Erythroblast (primary cell): ENCODE data around the gene UPK3A.

Source experiments
- DNase-seq, 2 experiments: peaks; one replicate each; lab custom pipeline; 2025; lab: John Stamatoyannopoulos, UW
- GATA1 ChIP-seq: IDR thresholded peaks from 2 replicates; pipeline ENCODE4 v1.6.1; 2011; ENCODE audit warnings: low read depth, mild to moderate bottlenecking, control low read depth, low read length, moderate library complexity
- POLR2A ChIP-seq: IDR thresholded peaks from 2 replicates; pipeline ENCODE4 v1.6.1; 2011; ENCODE audit warnings: mild to moderate bottlenecking, low read length

UPK3A gene

GRCh38 chr22:45329530-45329936 lies 44.8 kb downstream of the UPK3A start:
- DNase-seq = peak in 1 of 2 experiments; percentile 14
- TF ChIP-seq GATA1 = no peak

GRCh38 chr22:45330548-45330947 lies 45.8 kb downstream of the UPK3A start:
- no peak for DNase-seq
- no peak for TF ChIP-seq GATA1
- TF ChIP-seq POLR2A = no peak

- no peak for TF ChIP-seq GATA1
- TF ChIP-seq POLR2A = no peak
- no peak for DNase-seq
Measured at GRCh38 chr22:45331486-45331885, 46.7 kb downstream of the UPK3A start.

- DNase-seq = no peak
- TF ChIP-seq GATA1 (no peak), POLR2A (no peak)
Measured at GRCh38 chr22:45332001-45332400, 47.3 kb downstream of the UPK3A start.

GRCh38 chr22:45334068-45334467 lies 49.3 kb downstream of the UPK3A start:
- TF ChIP-seq POLR2A (no peak), GATA1 (no peak)
- DNase-seq = no peak

GRCh38 chr22:45334528-45334927 lies 49.8 kb downstream of the UPK3A start:
- no peak for TF ChIP-seq POLR2A

GRCh38 chr22:45335021-45335818 lies 50.5 kb downstream of the UPK3A start:
- DNase-seq = no peak
- TF ChIP-seq POLR2A = no peak
- no peak for TF ChIP-seq GATA1

More at GRCh38 chr22:45334528-45334927, 49.8 kb downstream of the UPK3A start:
- DNase-seq = no peak

GRCh38 chr22:45335854-45336522 lies 51.2 kb downstream of the UPK3A start:
- TF ChIP-seq POLR2A (no peak), GATA1 (no peak)
- no peak for DNase-seq

- DNase-seq = no peak
- TF ChIP-seq POLR2A = no peak
- TF ChIP-seq GATA1 = no peak
Measured at GRCh38 chr22:45336971-45337431, 52.3 kb downstream of the UPK3A start.

GRCh38 chr22:45337536-45337935 lies 52.8 kb downstream of the UPK3A start:
- TF ChIP-seq POLR2A (no peak), GATA1 (no peak)
- DNase-seq = no peak

- DNase-seq = no peak
Measured at GRCh38 chr22:45338795-45339194, 54.0 kb downstream of the UPK3A start.

GRCh38 chr22:45340323-45340722 lies 55.6 kb downstream of the UPK3A start:
- TF ChIP-seq POLR2A (no peak), GATA1 (no peak)
- DNase-seq = no peak

More at GRCh38 chr22:45338795-45339194, 54.0 kb downstream of the UPK3A start:
- TF ChIP-seq POLR2A (no peak), GATA1 (no peak)

GRCh38 chr22:45341498-45341897 lies 56.7 kb downstream of the UPK3A start:
- peak; percentile 86 to 88 for DNase-seq
- TF ChIP-seq POLR2A (peak; percentile 38), GATA1 (no peak)

- DNase-seq = no peak
- TF ChIP-seq POLR2A = no peak
- no peak for TF ChIP-seq GATA1
Measured at GRCh38 chr22:45343143-45343542, 58.4 kb downstream of the UPK3A start.
